ENCODE data around the gene STAB2. TPM values are rescaled to one million over a fixed set of nuclear protein-coding genes. Genes with fewer than 3 reads are reported as not detected.

STAB2 gene
- total and polyA plus RNA-seq, 2 of the 8 experiments (the other 6 are each of a cell fraction or from before 2014, with no cell fraction given), result not detected

DNA sequence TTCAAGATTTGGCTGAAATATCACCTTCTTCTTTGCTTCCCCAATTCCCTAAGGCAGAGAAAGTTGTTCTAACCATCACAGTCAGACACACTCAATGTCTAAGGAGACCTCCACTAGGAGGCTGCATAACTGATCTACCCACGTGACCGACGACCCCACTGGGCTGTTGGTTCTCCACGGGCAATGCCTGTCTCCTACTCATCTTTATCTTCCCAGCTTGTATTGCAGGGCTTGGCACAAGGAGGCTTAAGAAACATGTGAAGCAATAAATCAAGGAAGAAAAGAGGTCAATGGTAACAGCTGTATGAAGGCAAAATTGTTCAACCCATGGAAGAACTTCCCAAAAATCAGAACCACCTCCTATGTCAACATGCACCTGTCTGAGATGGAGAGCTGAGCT is 226.9 kb downstream of the STAB2 start:
- no peaks in the 10 kb centered on the region for H3K4me1 ChIP-seq (replicated peaks in 1 of 4; ENCODE audit: control insufficient read depth in 3 of 4, insufficient read depth in 4 of 4, low read length in 3 of 4)
- H3K79me2 ChIP-seq (ENCODE audit: control insufficient read depth in 1 of 2, insufficient read depth in 2 of 2, low read length in 2 of 2), result 0 out of 4 replicates have a peak, but pooled peaks cover 0 to 2% of the 10 kb centered on the region in 2 experiments
- H3K79me1 ChIP-seq (ENCODE audit: low read depth, low read length), result no peaks in the 10 kb centered on the region
- no peak overlapping the region for H3K4me3 ChIP-seq (ENCODE audit: extremely low read depth in 1 of 4, insufficient read depth in 2 of 4, low read depth in 3 of 4, low read length in 4 of 4)
- no peak overlapping the region for H3K18ac ChIP-seq (ENCODE audit: extremely low read depth, low read length)
- peaks cover 0 to 5% (median 4%) of the 10 kb centered on the region in 4 experiments; a peak in 3 of 8 replicates for H3K36me3 ChIP-seq (ENCODE audit: control insufficient read depth in 2 of 4, insufficient read depth in 4 of 4, low read length in 3 of 4)
- no peak overlapping the region for H2BK15ac ChIP-seq (ENCODE audit: low read length)
- H2BK5ac ChIP-seq (ENCODE audit: low read depth, low read length), result no peak overlapping the region
- no peak overlapping the region for H3K23ac ChIP-seq (ENCODE audit: insufficient read length)
- H3K56ac ChIP-seq (replicated peaks; ENCODE audit: insufficient read length, low read depth, low read length), result no peak overlapping the region
- no peak overlapping the region for H2BK12ac ChIP-seq (ENCODE audit: low read depth, low read length)
- H3K27me3 ChIP-seq (replicated peaks in 1 of 4; ENCODE audit: control insufficient read depth in 3 of 4, extremely low read depth in 1 of 4, insufficient read depth in 3 of 4, low read length in 3 of 4), result no peaks in the 10 kb centered on the region
- DNase-seq (ENCODE audit: low read depth in 1 of 2, low spot score in 2 of 2) (no peak), FAIRE-seq (no peak)
- H4K8ac ChIP-seq (ENCODE audit: extremely low read depth, insufficient read depth, low read length), result no peak overlapping the region
- H4K20me1 ChIP-seq (replicated peaks in 1 of 2; ENCODE audit: control insufficient read depth in 1 of 2, insufficient read depth in 2 of 2, low read length in 2 of 2), result peaks cover 0 to 1% of the 10 kb centered on the region in 2 experiments
- no peak for TF ChIP-seq SRF (IDR thresholded peaks at IDR 0.05; ENCODE audit: low read depth, low read length)
- no peak for TF ChIP-seq SAP30 (IDR thresholded peaks at IDR 0.05; ENCODE audit: insufficient read depth, insufficient replicate concordance, low read length)
- TF ChIP-seq SIRT6 (IDR thresholded peaks at IDR 0.05; ENCODE audit: low read length), result no peak
- no peak for TF ChIP-seq RAD21 (IDR thresholded peaks at IDR 0.05 in 1 of 2, conservative IDR thresholded peaks at IDR 0.05 in 1 of 2; ENCODE audit: low read depth in 2 of 2, low read length in 2 of 2)
- TF ChIP-seq EP300 (IDR thresholded peaks at IDR 0.05; ENCODE audit: borderline replicate concordance in 1 of 2, low read depth in 2 of 2, low read length in 2 of 2), result no peak
- TF ChIP-seq KDM4A (IDR thresholded peaks at IDR 0.05; ENCODE audit: low read depth, low read length, severe bottlenecking), result no peak
- no peak for TF ChIP-seq ZNF274 (IDR thresholded peaks at IDR 0.05; ENCODE audit: borderline replicate concordance, extremely low read depth, low read length)
- TF ChIP-seq CHD1 (IDR thresholded peaks at IDR 0.05; ENCODE audit: low read depth, low read length), result no peak
- no peak for TF ChIP-seq GTF2F1 (IDR thresholded peaks at IDR 0.05; ENCODE audit: borderline replicate concordance, low read depth, low read length)
- no peak overlapping the region for H3K14ac ChIP-seq (ENCODE audit: insufficient read length)
- H2BK20ac ChIP-seq (ENCODE audit: low read length), result no peak overlapping the region
- H2BK120ac ChIP-seq (replicated peaks; ENCODE audit: low read depth, low read length), result no peak overlapping the region
- H3K27ac ChIP-seq (ENCODE audit: low read depth, low read length), result no peak overlapping the region
- H3K9ac ChIP-seq (replicated peaks in 1 of 4; ENCODE audit: extremely low read depth in 1 of 4, low read depth in 3 of 4, low read length in 3 of 4), result no peak overlapping the region
- H3K23me2 ChIP-seq (ENCODE audit: low read depth, low read length), result no peaks in the 10 kb centered on the region
- H3K9me3 ChIP-seq (ENCODE audit: insufficient read depth in 2 of 2, low read depth in 1 of 2, low read length in 1 of 2), result no peaks in the 10 kb centered on the region
- no peak overlapping the region for H4K5ac ChIP-seq (ENCODE audit: insufficient read length, low read depth, low read length)
- no peak overlapping the region for H2AFZ ChIP-seq (ENCODE audit: low read length)
- H4K91ac ChIP-seq (replicated peaks; ENCODE audit: insufficient read length, low read length), result no peak overlapping the region
- POLR2A ChIA-PET (ENCODE audit: partially characterized antibody), result interaction anchor here (0.9 to 1.8 kb wide), 2 partner anchors 10 to 27 kb away, joined by 3 to 5 read pairs; partner anchors contain the start of gene NT5DC3
- no peak overlapping the region for H3K4ac ChIP-seq (replicated peaks; ENCODE audit: insufficient read length, low read depth, low read length)
- no peak overlapping the region for H2AK5ac ChIP-seq (ENCODE audit: low read depth, low read length)
- H3K4me2 ChIP-seq (ENCODE audit: insufficient read depth in 1 of 2, low read depth in 2 of 2, low read length in 2 of 2), result no peak overlapping the region
- 89% methylated on average over 4 of the region's 4 CpGs; no CpG with 5 or more reads in 1 of the 2 experiments for WGBS, 2 experiments (ENCODE audit: extremely low coverage in 1 of 2, insufficient coverage in 1 of 2, insufficient read length in 1 of 2, insufficient replicate concordance in 2 of 2, low coverage in 1 of 2, low lambda C conversion rate in 2 of 2, missing lambda C conversion rate in 1 of 2)
- CTCF ChIA-PET (ENCODE audit: partially characterized antibody), result interaction anchor here (1.2 to 1.9 kb wide), 2 partner anchors 12 to 56 kb away, joined by 4 to 7 read pairs; no protein-coding TSS in a partner anchor
